HG03108 (cell line): ENCODE measurements around the gene FAHD2B.
"Not testable (repeated sequence)": the region's sequence is repeated elsewhere in the genome, so short reads cannot be mapped to it uniquely, and the experiment has no call there.

Source experiments
- ATAC-seq: cut with Tn5 transposase; IDR thresholded peaks from one replicate; pipeline ENCODE4 v1.9.1; 2021; ENCODE audit warnings: moderate library complexity; ENCODE audit not compliant: unreplicated experiment

Gene FAHD2B

DNA sequence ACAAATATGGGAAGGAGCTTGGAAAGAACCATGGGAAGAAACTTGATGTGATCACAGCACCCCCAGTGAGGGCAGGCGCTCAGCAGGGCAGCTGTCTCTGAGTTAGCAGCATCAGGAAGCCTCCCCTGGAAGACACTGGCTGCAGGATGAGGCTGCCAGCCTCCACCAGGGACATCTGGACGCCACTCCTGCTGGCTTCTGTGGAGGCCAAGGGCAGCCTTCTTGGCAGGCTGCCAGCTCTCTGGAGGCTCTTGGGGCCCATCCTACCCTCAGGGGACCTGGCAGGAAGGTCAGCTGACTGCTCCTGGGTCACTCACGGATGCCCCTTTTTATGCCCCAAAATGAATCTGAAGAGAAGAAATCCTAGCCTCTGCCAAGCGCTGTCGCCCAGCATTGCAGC is 26.0 kb downstream of the FAHD2B start:
- not testable (repeated sequence) for ATAC-seq

- no peak for ATAC-seq
Observed at GRCh38 chr2:97068074-97068473, 26.6 kb downstream of the FAHD2B start.

- no peak for ATAC-seq
Observed at GRCh38 chr2:97067279-97068004, 27.2 kb downstream of the FAHD2B start.

DNA sequence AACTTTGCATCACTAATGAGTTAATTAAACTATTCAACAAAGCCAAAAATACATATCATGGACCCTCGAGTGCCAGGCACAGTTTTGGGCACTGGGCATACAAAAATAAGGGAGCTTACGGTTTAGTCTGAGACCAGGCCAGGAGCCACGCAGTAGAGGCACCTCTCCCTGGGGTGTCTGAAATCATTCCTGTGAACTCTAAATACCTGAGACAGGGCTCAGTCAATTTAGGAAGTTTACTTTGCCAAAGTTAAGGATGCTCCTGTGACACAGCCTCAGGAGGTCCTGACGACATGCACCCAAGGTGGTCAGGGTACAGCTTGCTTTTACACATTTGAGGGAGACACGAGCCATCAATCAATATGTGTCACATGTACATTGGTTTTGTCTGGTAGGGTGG is 28.7 kb downstream of the FAHD2B start:
- not testable (repeated sequence) for ATAC-seq

DNA sequence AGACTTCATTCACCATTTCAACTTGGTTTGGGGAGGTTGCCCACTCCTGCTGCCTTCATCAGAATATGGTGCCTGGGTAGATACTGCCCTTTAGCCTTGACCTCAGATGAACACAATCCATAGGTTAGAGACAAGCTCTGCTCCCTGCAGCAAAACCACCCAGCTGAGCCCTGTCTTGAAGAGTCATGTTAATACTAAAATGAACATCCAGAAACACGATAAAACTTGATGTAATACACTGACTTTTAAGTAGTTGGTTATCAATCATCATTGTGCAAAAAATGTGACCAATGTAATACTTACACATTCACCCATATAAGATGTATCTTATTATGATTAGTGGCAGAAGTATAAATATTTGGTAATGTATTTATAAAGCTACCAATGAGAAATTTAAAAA is 32.7 kb downstream of the FAHD2B start:
- not testable (repeated sequence) for ATAC-seq

- not testable (repeated sequence) for ATAC-seq
Observed at GRCh38 chr2:97059782-97060181, 34.9 kb downstream of the FAHD2B start.

DNA sequence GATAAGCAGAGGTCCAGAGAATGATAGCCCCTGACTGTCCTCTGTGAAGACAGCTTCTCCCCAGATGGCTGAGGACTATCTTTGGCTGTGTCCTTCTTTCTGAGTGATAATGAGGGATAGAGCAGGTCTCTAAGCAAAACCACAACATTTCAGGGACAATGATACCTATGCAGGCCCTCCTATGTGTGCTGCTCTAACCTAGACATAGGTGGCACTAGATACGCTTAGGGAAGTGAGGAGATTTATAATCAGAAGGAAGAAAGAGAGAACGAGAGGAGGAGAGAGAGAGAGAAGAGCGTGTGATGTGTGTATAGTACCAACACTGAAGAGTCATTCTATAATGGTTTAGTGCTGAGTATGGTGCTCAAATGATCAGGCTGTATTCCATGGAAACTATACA is 38.5 kb downstream of the FAHD2B start:
- not testable (repeated sequence) for ATAC-seq

DNA sequence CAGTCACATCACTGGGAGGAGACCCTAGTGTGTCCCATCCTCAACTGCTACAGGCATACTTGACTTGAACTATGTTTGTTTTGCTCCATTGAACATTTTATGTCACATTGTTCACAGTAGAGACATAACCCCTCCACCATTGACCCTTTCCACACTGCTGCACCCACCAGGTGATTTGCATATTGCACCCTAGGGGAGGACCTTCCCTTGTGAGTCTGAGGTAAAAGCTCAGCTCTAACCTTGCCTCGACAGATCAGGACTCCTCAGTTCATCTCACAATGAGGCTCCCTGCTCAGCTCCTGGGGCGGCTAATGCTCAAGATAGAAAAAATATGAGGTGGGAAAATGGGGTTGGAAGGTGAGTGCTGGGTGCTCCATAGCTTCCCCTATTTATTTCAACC is 44.6 kb downstream of the FAHD2B start:
- ATAC-seq, result not testable (repeated sequence)

GRCh38 chr2:97048448-97048847 is 46.2 kb downstream of the FAHD2B start:
- not testable (repeated sequence) for ATAC-seq

GRCh38 chr2:97046676-97047075 is 48.0 kb downstream of the FAHD2B start:
- ATAC-seq, result not testable (repeated sequence)

DNA sequence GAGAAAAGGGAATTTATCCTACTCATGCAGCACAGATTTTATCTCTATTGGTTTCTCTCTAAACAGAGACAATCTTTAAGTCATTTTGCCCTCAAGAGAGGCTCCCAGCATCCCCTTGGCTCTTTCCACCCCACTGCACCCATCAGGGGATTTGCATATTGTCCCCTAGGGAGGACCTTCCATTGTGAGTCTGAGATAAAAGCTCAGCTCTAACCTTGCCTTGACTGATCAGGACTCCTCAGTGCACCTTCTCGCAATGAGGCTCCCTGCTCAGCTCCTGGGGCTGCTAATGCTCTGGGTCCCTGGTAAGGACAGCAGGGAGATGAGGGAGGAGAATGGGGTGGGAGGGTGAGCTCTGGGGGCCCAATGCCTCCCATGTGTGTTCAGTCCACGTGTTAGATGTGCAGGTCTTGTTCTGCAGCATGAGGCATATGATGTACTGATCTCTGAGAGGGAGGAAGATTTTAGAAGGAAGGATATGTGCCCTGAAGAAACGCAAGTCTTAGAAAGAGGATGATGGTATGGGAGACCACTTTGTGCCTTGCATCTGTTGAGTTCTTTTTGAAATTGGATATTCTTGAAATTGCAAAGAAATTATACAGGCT is 48.7 kb downstream of the FAHD2B start:
- not testable (repeated sequence) for ATAC-seq
